GM12878 (cell line): ENCODE data around the gene GPR87.

Experiments
- CREM ChIP-seq: IDR thresholded peaks from 2 replicates; pipeline ENCODE4 v1.6.1; 2014; ENCODE audit warnings: antibody characterized with exemption, low read depth
- MYC ChIP-seq: IDR thresholded peaks from 2 replicates; pipeline ENCODE4 v1.6.1; 2011; ENCODE audit warnings: mild to moderate bottlenecking, low read length, moderate library complexity, inconsistent platforms; ENCODE audit not compliant: insufficient read depth, insufficient replicate concordance, insufficient read length, severe bottlenecking
- NFIC ChIP-seq: IDR thresholded peaks from 2 replicates; pipeline ENCODE4 v1.6.1; 2012; ENCODE audit warnings: low read depth, mild to moderate bottlenecking, inconsistent platforms, low read length, moderate library complexity
- NFYA ChIP-seq: IDR thresholded peaks from 2 replicates; pipeline ENCODE4 v1.6.1; 2011; ENCODE audit warnings: low read depth, mild to moderate bottlenecking, low read length, improper control_type of control experiment, borderline replicate concordance
- PML ChIP-seq: IDR thresholded peaks from 2 replicates; pipeline ENCODE4 v1.6.1; 2012; ENCODE audit warnings: low read length, inconsistent platforms
- POLR2AphosphoS5 ChIP-seq: IDR thresholded peaks from 2 replicates; pipeline ENCODE4 v1.6.1; 2011; ENCODE audit warnings: mild to moderate bottlenecking, low read length, inconsistent platforms
- RAD21 ChIP-seq: IDR thresholded peaks from 2 replicates; pipeline ENCODE4 v1.6.1; 2011; ENCODE audit warnings: mild to moderate bottlenecking, low read depth, low read length, moderate library complexity; ENCODE audit not compliant: insufficient read depth
- RAD51 ChIP-seq: fragments of 450-650 bp; IDR thresholded peaks from 2 replicates; pipeline ENCODE4 v1.6.1; 2016; ENCODE audit warnings: moderate library complexity, mild to moderate bottlenecking, inconsistent platforms
- SP1 ChIP-seq: IDR thresholded peaks from one replicate; pipeline ENCODE4 v1.6.1; 2011; ENCODE audit warnings: low read depth, low read length
- TF ChIP-seq, protein P1 (sequence below), 3 experiments: IDR thresholded peaks in 2 of 3; conservative IDR thresholded peaks in 1 of 3; 2 replicates each; pipeline ENCODE4 v1.5.1; 2011; ENCODE audit warnings: low read depth in 3 of 3, low read length in 3 of 3, mild to moderate bottlenecking in 3 of 3, control low read depth in 2 of 3, moderate library complexity in 2 of 3, inconsistent platforms in 1 of 3, mixed read lengths in 1 of 3; ENCODE audit not compliant: control insufficient read depth in 2 of 3, insufficient read depth in 1 of 3; ENCODE audit errors: extremely low read depth in 1 of 3
- TF ChIP-seq, protein P2 (sequence below): IDR thresholded peaks from 2 replicates; pipeline ENCODE4 v1.6.1; 2012; ENCODE audit warnings: low read depth, low read length, improper control_type of control experiment
- TF ChIP-seq, protein P3 (sequence below): fragments of 450-650 bp; formaldehyde crosslinking; IDR thresholded peaks from 2 replicates; pipeline ENCODE4 v1.4.0; 2020; ENCODE audit warnings: mild to moderate bottlenecking, moderate library complexity
- TF ChIP-seq, protein P4 (sequence below): fragments of 450-650 bp; IDR thresholded peaks from 2 replicates; pipeline ENCODE4 v1.6.1; 2017; ENCODE audit warnings: borderline replicate concordance

DNA sequence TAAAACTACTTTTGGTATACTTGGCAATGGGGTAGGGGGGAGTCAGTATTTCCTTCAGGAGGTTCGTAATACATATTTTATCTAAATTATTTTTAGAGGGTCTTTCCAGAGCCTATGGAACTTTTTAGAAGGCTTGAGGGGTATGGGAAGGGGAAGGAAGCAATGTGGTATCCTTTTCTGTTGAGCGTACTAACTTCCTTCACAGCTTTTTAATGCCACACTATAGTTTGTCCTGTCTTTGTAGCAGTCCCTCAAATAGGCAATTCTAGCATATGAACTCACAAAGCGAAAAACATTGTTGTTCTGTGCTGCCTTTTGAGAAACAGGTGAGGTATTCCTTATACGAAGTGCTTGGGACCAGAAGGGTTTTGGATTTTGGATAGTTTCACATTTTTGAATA is 35.0 kb upstream of the GPR87 start:
- TF ChIP-seq, protein P1, sequence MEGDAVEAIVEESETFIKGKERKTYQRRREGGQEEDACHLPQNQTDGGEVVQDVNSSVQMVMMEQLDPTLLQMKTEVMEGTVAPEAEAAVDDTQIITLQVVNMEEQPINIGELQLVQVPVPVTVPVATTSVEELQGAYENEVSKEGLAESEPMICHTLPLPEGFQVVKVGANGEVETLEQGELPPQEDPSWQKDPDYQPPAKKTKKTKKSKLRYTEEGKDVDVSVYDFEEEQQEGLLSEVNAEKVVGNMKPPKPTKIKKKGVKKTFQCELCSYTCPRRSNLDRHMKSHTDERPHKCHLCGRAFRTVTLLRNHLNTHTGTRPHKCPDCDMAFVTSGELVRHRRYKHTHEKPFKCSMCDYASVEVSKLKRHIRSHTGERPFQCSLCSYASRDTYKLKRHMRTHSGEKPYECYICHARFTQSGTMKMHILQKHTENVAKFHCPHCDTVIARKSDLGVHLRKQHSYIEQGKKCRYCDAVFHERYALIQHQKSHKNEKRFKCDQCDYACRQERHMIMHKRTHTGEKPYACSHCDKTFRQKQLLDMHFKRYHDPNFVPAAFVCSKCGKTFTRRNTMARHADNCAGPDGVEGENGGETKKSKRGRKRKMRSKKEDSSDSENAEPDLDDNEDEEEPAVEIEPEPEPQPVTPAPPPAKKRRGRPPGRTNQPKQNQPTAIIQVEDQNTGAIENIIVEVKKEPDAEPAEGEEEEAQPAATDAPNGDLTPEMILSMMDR (IDR thresholded peaks at IDR 0.05 in 2 of 3, conservative IDR thresholded peaks at IDR 0.05 in 1 of 3; ENCODE audit: control insufficient read depth in 2 of 3, extremely low read depth in 1 of 3, insufficient read depth in 1 of 3, low read depth in 3 of 3, low read length in 3 of 3): no peak
- TF ChIP-seq NFYA: no peak
- TF ChIP-seq MYC: no peak
- no peak for TF ChIP-seq RAD21
- no peak for TF ChIP-seq RAD51
- TF ChIP-seq POLR2AphosphoS5: no peak
- TF ChIP-seq PML: no peak
- TF ChIP-seq, protein P2, sequence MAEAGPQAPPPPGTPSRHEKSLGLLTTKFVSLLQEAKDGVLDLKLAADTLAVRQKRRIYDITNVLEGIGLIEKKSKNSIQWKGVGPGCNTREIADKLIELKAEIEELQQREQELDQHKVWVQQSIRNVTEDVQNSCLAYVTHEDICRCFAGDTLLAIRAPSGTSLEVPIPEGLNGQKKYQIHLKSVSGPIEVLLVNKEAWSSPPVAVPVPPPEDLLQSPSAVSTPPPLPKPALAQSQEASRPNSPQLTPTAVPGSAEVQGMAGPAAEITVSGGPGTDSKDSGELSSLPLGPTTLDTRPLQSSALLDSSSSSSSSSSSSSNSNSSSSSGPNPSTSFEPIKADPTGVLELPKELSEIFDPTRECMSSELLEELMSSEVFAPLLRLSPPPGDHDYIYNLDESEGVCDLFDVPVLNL: no peak
- TF ChIP-seq NFIC: no peak
- TF ChIP-seq CREM: no peak
- TF ChIP-seq SP1: no peak
- TF ChIP-seq, protein P3, sequence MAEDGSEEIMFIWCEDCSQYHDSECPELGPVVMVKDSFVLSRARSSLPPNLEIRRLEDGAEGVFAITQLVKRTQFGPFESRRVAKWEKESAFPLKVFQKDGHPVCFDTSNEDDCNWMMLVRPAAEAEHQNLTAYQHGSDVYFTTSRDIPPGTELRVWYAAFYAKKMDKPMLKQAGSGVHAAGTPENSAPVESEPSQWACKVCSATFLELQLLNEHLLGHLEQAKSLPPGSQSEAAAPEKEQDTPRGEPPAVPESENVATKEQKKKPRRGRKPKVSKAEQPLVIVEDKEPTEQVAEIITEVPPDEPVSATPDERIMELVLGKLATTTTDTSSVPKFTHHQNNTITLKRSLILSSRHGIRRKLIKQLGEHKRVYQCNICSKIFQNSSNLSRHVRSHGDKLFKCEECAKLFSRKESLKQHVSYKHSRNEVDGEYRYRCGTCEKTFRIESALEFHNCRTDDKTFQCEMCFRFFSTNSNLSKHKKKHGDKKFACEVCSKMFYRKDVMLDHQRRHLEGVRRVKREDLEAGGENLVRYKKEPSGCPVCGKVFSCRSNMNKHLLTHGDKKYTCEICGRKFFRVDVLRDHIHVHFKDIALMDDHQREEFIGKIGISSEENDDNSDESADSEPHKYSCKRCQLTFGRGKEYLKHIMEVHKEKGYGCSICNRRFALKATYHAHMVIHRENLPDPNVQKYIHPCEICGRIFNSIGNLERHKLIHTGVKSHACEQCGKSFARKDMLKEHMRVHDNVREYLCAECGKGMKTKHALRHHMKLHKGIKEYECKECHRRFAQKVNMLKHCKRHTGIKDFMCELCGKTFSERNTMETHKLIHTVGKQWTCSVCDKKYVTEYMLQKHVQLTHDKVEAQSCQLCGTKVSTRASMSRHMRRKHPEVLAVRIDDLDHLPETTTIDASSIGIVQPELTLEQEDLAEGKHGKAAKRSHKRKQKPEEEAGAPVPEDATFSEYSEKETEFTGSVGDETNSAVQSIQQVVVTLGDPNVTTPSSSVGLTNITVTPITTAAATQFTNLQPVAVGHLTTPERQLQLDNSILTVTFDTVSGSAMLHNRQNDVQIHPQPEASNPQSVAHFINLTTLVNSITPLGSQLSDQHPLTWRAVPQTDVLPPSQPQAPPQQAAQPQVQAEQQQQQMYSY (CRISPR knock-in tag): no peak
- TF ChIP-seq, protein P4, sequence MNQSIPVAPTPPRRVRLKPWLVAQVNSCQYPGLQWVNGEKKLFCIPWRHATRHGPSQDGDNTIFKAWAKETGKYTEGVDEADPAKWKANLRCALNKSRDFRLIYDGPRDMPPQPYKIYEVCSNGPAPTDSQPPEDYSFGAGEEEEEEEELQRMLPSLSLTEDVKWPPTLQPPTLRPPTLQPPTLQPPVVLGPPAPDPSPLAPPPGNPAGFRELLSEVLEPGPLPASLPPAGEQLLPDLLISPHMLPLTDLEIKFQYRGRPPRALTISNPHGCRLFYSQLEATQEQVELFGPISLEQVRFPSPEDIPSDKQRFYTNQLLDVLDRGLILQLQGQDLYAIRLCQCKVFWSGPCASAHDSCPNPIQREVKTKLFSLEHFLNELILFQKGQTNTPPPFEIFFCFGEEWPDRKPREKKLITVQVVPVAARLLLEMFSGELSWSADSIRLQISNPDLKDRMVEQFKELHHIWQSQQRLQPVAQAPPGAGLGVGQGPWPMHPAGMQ: no peak
